Hematopoietic multipotent progenitor cell treated with erythropoietin and hydrocortisone succinate and interleukin-3 and kit ligand, for 6 days (in vitro differentiated cells): ENCODE results near the gene WNT5B.

Experiments used
- DNase-seq: peaks from one replicate; pipeline ENCODE4 v3.0.0-alpha.2; 2015

Gene WNT5B

DNA sequence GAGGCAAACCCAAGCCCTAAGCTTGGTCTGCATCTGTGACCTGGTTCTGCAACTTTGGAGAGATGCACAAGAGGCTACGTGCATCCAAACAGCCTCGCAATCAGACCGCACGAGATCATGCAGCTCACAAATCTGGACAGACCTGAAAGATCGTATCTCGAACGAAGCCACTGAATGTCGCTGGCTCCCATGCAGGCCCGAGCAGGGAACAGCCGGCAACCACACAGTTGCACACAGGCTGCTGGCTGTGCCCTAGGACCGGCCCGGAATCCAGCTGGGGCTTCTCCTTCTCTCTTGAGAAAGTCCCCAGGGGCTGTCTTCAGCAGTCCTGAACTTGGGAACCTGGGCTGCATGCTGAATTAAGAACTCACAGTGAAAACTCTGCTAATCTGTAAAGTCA lies 27.9 kb downstream of the WNT5B start:
- DNase-seq: no peak

- no peak for DNase-seq
Observed at GRCh38 chr12:1657688-1658087, 28.7 kb downstream of the WNT5B start.

GRCh38 chr12:1660304-1661187 lies 31.5 kb downstream of the WNT5B start:
- DNase-seq: peak; percentile 53

GRCh38 chr12:1661553-1662335 lies 32.7 kb downstream of the WNT5B start:
- DNase-seq: peak; percentile 97

- peak; percentile 57 for DNase-seq
Observed at GRCh38 chr12:1662761-1663439, 33.9 kb downstream of the WNT5B start.

- DNase-seq: no peak
Observed at GRCh38 chr12:1663440-1664132, 34.6 kb downstream of the WNT5B start.

DNA sequence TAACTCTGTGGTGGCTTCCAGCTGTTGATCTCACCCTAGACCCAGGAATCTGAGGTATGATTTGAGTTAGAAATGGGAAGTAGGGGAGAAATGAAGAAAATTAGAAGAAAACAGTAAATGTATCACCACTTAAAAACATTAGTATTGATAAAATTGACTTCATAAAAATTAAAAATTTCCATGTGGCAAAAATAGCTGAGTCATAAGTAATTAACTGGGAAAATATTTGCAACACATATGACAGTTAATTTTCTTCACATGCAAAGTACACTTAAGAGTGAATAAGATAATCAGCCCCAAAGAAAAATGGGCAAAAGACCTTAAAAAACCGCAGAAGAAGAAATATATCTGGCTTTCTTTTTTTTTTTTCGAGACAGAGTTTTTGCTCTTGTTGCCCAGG lies 36.3 kb downstream of the WNT5B start:
- DNase-seq: peak; percentile 41

DNA sequence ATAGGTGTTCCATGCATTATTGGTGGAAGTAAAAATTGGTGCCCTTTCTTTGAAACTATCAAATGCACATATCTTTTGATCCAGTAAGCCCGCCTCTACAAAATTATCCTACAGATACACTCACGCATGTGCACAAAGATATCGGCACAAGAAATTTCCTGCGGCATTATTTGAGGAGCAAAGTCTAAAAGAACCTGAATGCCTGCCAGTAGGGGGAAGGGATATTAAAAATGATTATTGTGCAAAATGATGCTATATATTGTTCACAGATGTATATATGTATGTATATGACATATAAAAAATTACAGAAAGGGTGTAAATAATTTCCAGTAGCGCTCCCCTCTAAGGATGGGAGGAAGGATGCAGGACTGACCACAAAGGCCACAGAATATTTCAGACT lies 37.2 kb downstream of the WNT5B start:
- DNase-seq: peak; percentile 92

GRCh38 chr12:1666685-1667162 lies 37.7 kb downstream of the WNT5B start:
- peak; percentile 73 for DNase-seq

GRCh38 chr12:1668833-1669543 lies 40.0 kb downstream of the WNT5B start:
- peak; percentile 71 for DNase-seq

DNA sequence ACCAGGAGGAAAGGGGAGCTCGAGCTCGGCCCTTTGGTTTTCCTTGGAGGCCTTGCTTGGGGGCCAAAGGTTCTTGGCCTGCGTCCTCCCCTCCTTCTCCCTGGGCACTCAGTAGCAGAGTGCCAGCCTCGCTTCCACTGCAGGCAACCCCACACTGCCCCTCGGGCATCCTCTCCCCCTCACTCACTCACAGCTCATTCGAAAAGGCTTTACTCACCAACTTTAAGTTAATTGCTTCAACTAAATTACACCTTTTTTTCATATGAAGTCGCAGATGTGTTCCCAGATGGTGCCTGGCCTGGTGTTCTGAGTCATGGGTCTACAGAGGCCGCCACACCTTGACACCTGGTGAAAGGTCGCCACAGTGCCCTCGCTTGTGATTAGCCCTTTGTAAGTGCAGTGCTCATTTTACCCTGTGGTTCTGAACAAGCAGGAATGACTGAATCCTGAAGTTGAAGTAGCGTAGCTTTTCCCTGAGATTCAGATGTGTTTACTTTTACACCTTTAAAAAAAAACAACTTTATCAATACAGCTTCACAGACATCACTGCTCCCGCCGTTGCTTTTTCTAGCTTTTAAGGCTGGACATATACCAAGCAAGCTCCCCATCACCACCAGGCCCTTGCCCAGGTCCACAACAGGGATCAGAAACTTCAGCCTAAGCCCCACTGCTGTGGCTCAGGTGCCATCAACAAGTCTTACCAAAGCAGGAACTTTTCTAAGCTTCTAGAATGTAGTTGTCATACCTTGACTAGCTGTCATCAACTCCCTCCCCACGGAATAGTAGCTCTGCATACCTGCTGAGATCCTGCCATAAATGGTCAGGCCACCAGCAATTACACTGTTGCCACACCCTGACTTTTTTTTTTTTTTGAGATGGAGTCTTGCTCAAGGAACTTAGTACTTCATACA lies 41.6 kb downstream of the WNT5B start:
- DNase-seq: no peak

- no peak for DNase-seq
Observed at GRCh38 chr12:1676043-1676442, 47.0 kb downstream of the WNT5B start.

DNA sequence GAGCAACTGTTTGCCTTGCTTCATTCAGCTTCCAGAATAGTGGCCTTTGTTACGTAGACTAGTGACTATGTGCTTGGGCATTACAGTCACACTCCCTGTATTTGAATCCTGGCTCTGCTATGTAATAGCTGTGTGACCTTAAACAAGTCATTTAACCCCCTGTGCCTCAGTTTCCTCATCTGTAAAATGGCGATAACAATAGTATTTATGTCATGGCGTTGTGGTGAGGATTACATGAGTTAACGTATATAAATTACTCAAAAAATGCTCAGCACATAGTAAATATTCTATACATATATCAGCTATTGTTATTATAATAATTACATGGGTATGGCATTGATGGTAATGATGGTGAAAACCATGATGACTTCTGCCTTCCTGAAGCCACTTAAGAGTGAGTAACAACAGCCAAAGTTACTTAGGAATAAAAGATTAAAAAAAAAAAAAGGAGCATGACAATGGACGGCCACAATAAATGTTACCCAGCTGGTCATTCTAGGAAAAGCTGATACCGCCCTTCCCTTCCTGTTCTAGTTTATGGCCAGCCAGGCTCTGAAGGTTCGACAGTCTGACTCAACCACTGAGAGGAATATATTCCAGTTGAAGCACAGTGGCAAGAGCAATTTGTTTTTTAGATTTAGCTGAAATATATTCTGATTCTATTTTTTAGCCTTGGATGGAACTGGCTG lies 51.9 kb downstream of the WNT5B start:
- DNase-seq: no peak

DNA sequence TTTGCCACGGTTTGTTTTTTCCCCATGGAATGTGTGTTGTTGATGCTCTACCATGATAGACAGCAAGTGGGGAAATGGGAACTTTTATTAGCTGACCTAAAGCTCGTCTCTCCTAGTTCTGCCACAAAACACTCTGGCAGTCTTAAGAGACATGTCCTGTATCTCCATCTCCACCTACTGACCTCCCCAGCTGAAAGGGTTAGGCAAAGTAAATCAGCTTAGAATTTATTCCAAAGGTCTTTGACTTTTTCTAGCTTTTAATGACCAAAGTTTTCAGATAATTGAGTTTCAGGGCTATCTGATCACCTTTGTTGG lies 52.4 kb downstream of the WNT5B start:
- no peak for DNase-seq

GRCh38 chr12:1688086-1688710 lies 59.2 kb downstream of the WNT5B start:
- DNase-seq: no peak

- peak; percentile 99 for DNase-seq
Observed at GRCh38 chr12:1690578-1691122, 61.6 kb downstream of the WNT5B start, which contains the start of gene ADIPOR2. Gene ADIPOR2 (plus strand): TSS chr12:1691070. CDS start chr12:1754344, 63,274 bp downstream.

DNA sequence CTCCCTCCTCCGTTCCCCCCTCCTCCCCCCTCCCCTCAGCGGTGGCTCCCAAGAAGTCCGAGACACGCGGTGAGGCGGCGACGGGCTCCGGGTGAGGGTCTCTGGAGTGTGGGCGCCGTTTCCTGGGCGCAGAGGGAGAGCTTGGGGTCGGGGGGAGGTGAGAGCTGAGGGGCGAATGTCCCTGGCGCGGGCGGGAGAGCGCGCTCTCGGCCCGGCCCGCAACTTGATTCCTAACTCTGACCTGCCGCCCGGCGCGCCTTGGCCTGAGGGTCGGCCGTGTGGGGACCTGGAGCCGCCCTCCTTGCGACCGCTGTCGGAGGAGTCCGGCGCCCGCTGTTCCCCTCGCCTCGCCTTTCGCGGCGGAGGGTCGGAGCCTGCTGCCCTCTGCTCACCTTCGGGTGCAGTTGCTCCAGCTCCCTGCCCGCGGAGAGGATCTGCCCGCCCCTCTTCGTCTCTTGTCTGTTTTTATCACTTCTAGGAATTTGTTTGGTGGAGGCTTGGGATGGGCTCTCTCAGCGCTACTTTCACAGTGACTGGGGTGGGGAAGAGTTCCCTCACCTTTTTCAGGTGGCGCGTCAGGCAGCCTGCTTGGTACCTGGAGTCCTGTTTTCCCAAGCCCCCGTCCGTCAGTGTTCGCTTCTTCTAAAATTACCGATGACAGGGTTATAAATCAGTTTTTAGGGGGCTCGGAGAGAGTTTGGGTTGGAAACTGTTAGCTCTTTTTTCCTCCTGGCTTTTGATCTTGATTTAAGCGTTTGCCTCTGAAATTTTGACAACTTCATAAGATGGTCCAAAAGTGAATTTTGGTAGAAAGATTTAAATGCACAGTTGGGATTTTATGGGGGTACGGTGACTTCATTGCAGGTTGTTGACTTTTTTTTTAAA lies 62.3 kb downstream of the WNT5B start:
- DNase-seq: peak; percentile 59

- peak; percentile 49 for DNase-seq
Observed at GRCh38 chr12:1692226-1692625, 63.2 kb downstream of the WNT5B start.
